OCI-LY7 (cell line): ENCODE data around the gene FTO. TPM values are rescaled to one million over a fixed set of nuclear protein-coding genes. Genes with fewer than 3 reads are reported as not detected.

Experiments
- BruUV-seq: library from RNA; stranded (reverse); fragments of 400-500 nt; replicated peaks from 2 replicates; lab custom pipeline; 2021; lab: Mats Ljungman, UMichigan
- CTCF ChIA-PET: fragments of 300-600 bp; sonication (Branson Sonifier 250); formaldehyde crosslinking; loops from one replicate; lab custom pipeline; 2022; ENCODE audit warnings: antibody characterized with exemption; ENCODE audit not compliant: unreplicated experiment; lab: Charles Lee
- POLR2A ChIA-PET: fragments of 300-600 bp; sonication (Branson Sonifier 250); formaldehyde crosslinking; loops from one replicate; lab custom pipeline; 2022; ENCODE audit warnings: antibody characterized with exemption; lab: Charles Lee
- DNase-seq: peaks from one replicate; pipeline ENCODE4 v3.0.0-alpha.2; 2015; ENCODE audit warnings: low spot score
- H2AFZ ChIP-seq: fragments of 200-600 bp; sonication (generic), shearing (Covaris generic); 2 replicates; pipeline ENCODE4 v1.6.1; 2014; ENCODE audit warnings: mild to moderate bottlenecking, antibody characterized with exemption, low read length, moderate library complexity
- H3K27ac ChIP-seq: fragments of 200-600 bp; sonication (generic); 2 replicates; pipeline ENCODE4 v1.5.1; 2014; ENCODE audit warnings: mixed run types, low read depth, mild to moderate bottlenecking, moderate library complexity, low read length, inconsistent platforms; ENCODE audit not compliant: poor library complexity, severe bottlenecking
- H3K36me3 ChIP-seq: fragments of 200-600 bp; sonication (generic); 2 replicates; pipeline ENCODE4 v1.6.1; 2014; ENCODE audit warnings: mild to moderate bottlenecking, antibody characterized with exemption, low read length, moderate library complexity, mixed read lengths; ENCODE audit not compliant: insufficient read depth
- H3K4me1 ChIP-seq: fragments of 200-600 bp; sonication (generic); 2 replicates; pipeline ENCODE4 v1.5.1; 2014; ENCODE audit warnings: mild to moderate bottlenecking, low read length; ENCODE audit not compliant: insufficient read depth, poor library complexity, severe bottlenecking
- H3K4me2 ChIP-seq: fragments of 200-600 bp; sonication (generic); 2 replicates; pipeline ENCODE4 v1.6.1; 2014; ENCODE audit warnings: mild to moderate bottlenecking, low read length
- H3K4me3 ChIP-seq: fragments of 200-600 bp; sonication (generic); 2 replicates; pipeline ENCODE4 v1.5.1; 2014; ENCODE audit warnings: mild to moderate bottlenecking, low read depth, low read length; ENCODE audit not compliant: poor library complexity, severe bottlenecking
- H3K79me2 ChIP-seq: fragments of 200-600 bp; sonication (generic); 2 replicates; pipeline ENCODE4 v1.6.1; 2016; ENCODE audit warnings: low read depth, mild to moderate bottlenecking, low read length, moderate library complexity, mixed read lengths; ENCODE audit not compliant: insufficient read depth
- H3K9me2 ChIP-seq: fragments of 200-600 bp; sonication (generic); 2 replicates; pipeline ENCODE4 v1.6.1; 2016; ENCODE audit warnings: mild to moderate bottlenecking, low read length, mixed read lengths; ENCODE audit not compliant: insufficient read depth
- H3K9me3 ChIP-seq: fragments of 200-600 bp; sonication (generic); 2 replicates; pipeline ENCODE4 v1.6.1; 2014; ENCODE audit warnings: mild to moderate bottlenecking, mixed run types, low read length, mixed read lengths
- H4K20me1 ChIP-seq: fragments of 200-600 bp; sonication (generic); 2 replicates; pipeline ENCODE4 v1.6.1; 2014; ENCODE audit warnings: mild to moderate bottlenecking, antibody characterized with exemption, low read length, moderate library complexity, mixed read lengths; ENCODE audit not compliant: insufficient read depth
- CTCF ChIP-seq: fragments of 200-600 bp; sonication (generic); conservative IDR thresholded peaks from 2 replicates; pipeline ENCODE4 v1.5.1; 2014; ENCODE audit warnings: mild to moderate bottlenecking, antibody characterized with exemption, low read length, moderate library complexity, mixed read lengths
- EZH2phosphoT487 ChIP-seq: fragments of 200-600 bp; sonication (generic); IDR thresholded peaks from 2 replicates; pipeline ENCODE4 v1.6.1; 2018; ENCODE audit warnings: low read depth, borderline replicate concordance, mild to moderate bottlenecking, mixed run types, antibody characterized with exemption, low read length, moderate library complexity, mixed read lengths
- intact Hi-C: fragments of 100-400 bp; cut with micrococcal nuclease; formaldehyde crosslinking; loops from one replicate; pipeline ENCODE4 v1.10.0; 2022; ENCODE audit not compliant: unreplicated experiment
- total RNA-seq, 2 experiments: library from RNA; depleted of rRNA in 1 of 2; stranded (reverse); fragments of >200 nt in 1 of 2; shearing (Covaris generic) in 1 of 2; gene quantifications; 2 replicates each; pipeline ENCODE4 v1.2.3, GENCODE V29; 2014 to 2022

Gene FTO
- total RNA-seq, 2 experiments from 2014 or later, result 57.1 to 68.0 TPM

- TF ChIP-seq CTCF, result no peak
- no peak for TF ChIP-seq EZH2phosphoT487
- ChIA-PET POLR2A (no interaction called here), CTCF (no interaction called here)
- Histone ChIP-seq H3K4me1 (no peaks in the 10 kb centered on the region), H3K9me3 (no peaks in the 10 kb centered on the region), H3K79me2 (no peaks in the 10 kb centered on the region), H4K20me1 (no peaks in the 10 kb centered on the region), H3K4me3 (no peak overlapping the region), H3K27ac (no peak overlapping the region), H3K9me2 (no peaks in the 10 kb centered on the region), H3K36me3 (no peaks in the 10 kb centered on the region), H3K4me2 (no peak overlapping the region), H2AFZ (no peak overlapping the region)
- BruUV-seq, result no TSS peak
- no peak for DNase-seq
- intact Hi-C loops, result no loop called here
Measured at GRCh38 chr16:54199487-54200160, 495.7 kb downstream of the FTO start.

- POLR2A ChIA-PET, result interaction anchor here (1.4 kb wide), 1 partner anchor 9 kb away, joined by 3 read pairs; no protein-coding TSS in a partner anchor
- TF ChIP-seq CTCF, result no peak
- TF ChIP-seq EZH2phosphoT487, result no peak
Measured at GRCh38 chr16:54200161-54200534, 496.2 kb downstream of the FTO start.

GRCh38 chr16:54200720-54201119, 496.8 kb downstream of the FTO start:
- no peaks in the 10 kb centered on the region for H3K79me2 ChIP-seq
- H3K27ac ChIP-seq, result no peak overlapping the region
- no peak for TF ChIP-seq EZH2phosphoT487
- TF ChIP-seq CTCF, result no peak
- intact Hi-C loops, result no loop called here
- no TSS peak for BruUV-seq
- no peak overlapping the region for H3K4me3 ChIP-seq
- H3K4me1 ChIP-seq, result no peaks in the 10 kb centered on the region
- no peak for DNase-seq
- ChIA-PET POLR2A (interaction anchor here (1.4 kb wide), 1 partner anchor 9 kb away, joined by 3 read pairs; no protein-coding TSS in a partner anchor), CTCF (no interaction called here)
- H3K9me2 ChIP-seq, result no peaks in the 10 kb centered on the region
- no peaks in the 10 kb centered on the region for H4K20me1 ChIP-seq
- H3K9me3 ChIP-seq, result no peaks in the 10 kb centered on the region
- no peak overlapping the region for H3K4me2 ChIP-seq
- H2AFZ ChIP-seq, result no peak overlapping the region
- no peaks in the 10 kb centered on the region for H3K36me3 ChIP-seq

More at GRCh38 chr16:54200161-54200534, 496.2 kb downstream of the FTO start:
- Histone ChIP-seq H3K27ac (no peak overlapping the region), H3K36me3 (no peaks in the 10 kb centered on the region), H3K9me2 (no peaks in the 10 kb centered on the region), H3K79me2 (no peaks in the 10 kb centered on the region), H3K9me3 (no peaks in the 10 kb centered on the region), H3K4me2 (no peak overlapping the region), H2AFZ (no peak overlapping the region), H3K4me1 (no peaks in the 10 kb centered on the region), H3K4me3 (no peak overlapping the region), H4K20me1 (no peaks in the 10 kb centered on the region)
- CTCF ChIA-PET, result no interaction called here
- no TSS peak for BruUV-seq
- DNase-seq, result no peak
- intact Hi-C loops, result no loop called here
